Smooth muscle cell of the brain vasculature (primary cell): ENCODE results near the gene TIE1.

ENCODE experiments used
- DNase-seq: peaks from one replicate; pipeline ENCODE4 v3.0.0-alpha.2; 2012; ENCODE audit warnings: low read depth, low spot score

TIE1 gene

DNA sequence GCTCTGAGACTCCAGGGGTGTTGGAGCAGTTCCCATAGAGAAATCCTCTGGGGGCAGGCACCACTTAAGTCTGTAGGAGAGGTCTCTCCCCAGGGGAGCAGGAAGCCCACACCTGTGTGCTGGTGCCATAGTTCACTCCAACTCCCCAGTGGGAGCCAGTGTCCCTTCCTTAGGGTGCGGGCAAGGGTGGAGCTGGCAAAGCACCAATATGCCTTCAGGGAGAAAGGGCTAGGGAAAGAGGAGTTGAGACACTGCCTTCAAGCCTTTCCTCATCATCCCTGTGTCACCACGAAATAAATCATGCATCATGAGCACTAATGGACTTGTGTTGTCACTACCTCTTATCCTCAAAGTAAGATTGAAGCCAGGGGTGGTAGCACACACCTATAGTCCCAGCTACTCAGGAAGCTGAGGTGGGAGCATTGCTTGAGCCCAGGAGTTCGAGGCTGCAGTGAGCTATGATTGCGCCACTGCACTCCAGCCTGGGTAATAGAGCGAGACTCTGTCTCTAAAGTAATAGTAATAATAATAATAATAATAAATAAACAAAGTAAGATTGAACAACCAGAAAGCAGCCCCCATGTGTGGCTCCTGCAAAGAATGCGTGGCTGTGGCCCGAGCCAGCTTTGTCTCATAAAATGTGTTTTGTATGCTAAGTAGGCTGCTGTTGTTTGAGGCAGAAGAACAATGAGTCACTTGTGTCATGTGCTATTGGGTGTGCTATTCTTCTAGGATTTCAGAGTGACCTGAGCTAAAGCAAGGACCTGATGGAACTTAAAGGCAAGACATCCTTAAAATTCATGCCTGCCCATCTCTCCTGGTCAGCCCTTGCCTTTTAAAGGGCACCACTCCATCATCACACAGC lies 6.7 kb upstream of the TIE1 start:
- no peak for DNase-seq

DNA sequence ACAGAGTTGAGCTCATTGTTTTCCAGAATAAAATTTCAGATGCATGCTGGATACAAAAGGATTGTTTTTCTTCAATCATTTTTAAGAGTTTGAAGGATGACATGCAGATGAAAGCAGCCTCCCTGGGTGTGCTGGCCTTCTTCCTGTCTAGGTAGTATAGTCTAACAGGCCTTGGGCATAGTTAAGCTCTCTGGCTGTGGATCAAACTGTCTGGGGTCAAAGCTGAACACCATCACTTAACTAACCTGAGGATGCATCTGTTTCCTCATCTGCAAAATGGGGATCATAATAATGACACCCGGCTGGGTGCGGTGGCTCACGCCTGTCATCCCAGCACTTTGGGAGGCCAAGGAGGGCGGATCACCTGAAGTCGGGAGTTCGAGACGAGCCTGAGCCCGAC lies 6.0 kb upstream of the TIE1 start:
- no peak for DNase-seq

DNA sequence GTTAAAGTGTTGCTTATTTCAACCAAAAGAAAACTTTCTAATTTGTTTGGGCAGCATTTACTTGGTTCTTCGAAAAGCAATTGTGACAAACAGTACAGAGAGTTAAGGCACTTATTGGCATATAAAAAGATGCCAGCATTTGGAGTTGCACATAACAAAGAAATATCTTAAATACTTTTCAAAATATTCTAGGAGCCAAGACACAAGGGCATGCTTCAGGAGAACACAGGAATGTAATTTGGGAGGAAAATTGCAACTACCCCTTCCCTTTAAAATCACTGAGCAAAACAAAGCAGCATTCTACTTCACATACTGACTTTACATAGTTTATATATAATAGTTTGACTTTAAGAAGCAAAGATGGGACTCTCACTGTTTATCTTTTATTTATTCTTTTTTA lies 4.6 kb upstream of the TIE1 start:
- DNase-seq = no peak

DNA sequence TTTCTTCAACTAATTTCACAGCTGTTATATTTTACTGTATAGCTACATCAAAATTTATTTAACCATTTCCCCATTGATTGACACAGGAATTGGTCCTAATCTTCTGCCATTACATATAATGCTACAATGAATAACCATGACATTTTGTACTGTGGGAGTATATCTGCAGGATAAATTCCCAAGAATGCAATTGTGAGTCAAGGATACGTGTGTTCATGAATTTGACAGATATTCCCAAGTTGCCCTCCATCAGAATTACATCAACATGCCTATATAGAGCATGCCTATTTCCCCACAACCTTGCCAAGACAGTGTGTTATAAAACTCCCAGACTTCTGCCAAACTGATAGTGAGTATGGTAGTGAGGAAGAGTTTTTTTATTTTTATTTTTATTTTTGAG lies 2.7 kb upstream of the TIE1 start:
- DNase-seq = no peak

DNA sequence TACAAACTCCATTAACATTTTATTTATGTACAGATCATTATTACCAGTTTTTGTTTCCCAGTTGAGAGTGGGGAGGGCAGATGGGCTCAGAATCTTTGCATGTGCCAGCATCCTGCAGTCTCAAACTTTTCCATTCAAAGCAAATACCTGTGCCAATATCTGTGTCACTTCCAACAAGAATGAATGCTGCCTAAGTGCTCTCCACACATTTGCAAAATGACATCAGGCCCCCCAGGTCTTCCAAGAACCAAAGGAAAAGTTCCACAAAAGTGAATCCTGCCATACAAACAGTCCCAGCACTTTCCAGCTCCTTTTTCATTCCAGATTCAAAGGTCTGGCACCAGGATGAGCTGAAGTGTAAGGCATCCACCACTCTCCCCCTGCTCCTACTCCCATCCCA lies 1.7 kb upstream of the TIE1 start:
- no peak for DNase-seq

DNA sequence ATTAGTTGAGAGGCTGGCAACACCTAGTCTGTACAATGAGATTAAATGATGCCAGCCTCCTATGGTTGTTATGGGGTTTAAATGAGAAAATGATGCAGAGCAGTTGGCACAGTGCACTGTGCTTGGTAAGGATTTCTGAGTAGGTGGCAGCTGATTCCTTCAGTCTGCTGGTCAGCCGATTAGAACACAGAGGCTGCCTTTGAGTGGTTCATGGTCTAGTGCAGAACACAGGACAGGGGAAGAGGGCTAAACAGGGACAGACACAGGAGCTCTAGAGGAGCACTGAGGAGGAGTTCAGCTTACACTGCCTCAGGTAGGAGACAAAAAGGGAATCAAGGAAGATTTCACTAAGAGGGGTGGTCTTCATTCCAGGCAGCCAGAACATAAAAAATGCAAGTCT lies 1.4 kb downstream of the TIE1 start:
- DNase-seq = no peak

DNA sequence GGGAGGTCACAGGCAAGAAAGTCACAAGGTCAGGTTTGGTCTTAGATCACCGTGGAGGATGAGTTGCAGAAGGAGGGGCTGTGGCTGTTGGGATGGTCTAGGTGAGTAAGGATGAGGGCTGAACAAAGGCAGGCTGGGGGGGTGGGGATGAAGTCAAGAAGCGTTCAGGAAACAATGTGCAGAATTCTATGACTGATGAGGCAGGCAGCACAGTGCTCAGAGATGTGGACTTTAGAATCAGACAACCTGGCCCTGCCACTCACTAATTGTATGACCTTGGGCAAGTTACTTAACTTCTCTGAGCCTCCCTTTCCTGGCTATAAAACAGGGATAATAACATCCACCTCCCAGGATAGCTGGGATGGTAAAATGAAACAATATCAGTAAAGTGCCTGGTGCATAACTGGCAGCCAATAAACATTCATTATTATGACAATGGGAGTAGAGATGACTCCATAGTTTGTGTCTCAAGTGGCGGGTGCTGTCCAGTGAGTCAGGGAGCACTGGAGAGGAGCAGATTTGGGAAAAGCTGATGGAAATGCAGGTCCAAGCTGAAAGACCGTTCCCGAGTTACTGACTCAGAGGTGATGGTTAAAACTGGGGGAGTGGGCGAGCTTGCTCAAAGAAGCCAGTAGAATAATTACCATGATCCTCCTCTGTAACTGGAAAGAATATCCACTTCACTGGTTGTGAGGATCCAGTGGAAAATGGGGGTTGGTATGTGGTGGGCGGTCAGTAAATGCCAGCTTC lies 2.1 kb downstream of the TIE1 start:
- DNase-seq = no peak

DNA sequence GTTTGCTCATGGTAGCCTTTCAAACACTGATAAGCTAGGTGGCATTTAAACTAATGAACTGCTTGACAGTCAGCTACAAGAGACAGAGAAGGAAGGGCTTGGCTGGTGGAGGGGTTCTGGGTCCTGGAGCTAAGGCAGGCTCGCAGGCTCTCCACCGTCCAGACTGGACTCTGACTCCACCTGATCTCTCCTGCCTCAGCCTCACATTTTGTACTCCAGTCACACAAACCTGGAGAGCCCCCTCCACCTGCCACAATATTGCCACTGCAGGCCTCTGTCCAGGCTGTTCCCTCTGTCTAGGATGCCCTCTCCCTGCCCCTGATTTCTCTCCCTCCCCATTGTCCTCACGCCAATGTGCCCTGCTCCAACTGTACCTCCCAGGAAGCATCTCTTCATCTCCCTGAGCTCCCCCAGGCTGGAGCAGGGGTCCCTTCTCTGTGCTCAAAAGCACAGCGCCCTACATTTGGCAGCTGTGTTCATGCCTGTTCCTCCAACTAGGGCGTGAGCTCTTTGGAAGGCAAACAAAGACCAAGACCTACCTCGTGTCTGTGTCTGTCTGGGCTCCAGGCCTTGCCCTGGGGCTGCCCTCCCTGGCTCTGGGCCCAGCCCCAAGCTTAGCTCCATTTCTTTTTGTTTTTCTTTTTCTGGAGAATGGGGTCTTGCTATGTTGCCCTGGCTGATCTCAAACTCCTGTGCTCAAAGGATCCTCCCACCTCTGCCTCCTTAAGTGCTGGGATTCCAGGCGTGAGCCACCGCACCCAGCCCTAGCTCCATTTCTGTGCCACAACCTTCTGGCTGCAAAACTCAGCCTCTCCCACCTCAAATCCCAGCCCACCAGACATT lies 2.9 kb downstream of the TIE1 start:
- no peak for DNase-seq

DNA sequence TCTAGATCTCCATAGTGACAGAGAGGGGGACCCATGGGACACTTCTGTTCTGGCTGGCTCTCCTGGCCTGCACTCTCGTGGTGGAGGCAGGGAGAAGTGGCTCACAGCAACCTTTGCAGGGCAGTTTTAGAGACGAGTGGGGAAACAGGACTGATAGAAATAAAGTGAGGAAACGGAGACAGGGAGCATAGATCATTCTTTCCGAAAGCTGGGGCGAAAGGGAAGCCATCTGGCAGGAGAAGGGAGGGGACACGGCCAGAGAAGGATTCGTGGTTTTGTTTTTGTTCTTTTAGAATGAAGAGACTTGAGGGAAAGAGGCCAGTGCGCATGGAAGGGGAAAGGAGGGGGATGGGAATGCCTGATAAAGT lies 3.5 kb downstream of the TIE1 start:
- no peak for DNase-seq

DNA sequence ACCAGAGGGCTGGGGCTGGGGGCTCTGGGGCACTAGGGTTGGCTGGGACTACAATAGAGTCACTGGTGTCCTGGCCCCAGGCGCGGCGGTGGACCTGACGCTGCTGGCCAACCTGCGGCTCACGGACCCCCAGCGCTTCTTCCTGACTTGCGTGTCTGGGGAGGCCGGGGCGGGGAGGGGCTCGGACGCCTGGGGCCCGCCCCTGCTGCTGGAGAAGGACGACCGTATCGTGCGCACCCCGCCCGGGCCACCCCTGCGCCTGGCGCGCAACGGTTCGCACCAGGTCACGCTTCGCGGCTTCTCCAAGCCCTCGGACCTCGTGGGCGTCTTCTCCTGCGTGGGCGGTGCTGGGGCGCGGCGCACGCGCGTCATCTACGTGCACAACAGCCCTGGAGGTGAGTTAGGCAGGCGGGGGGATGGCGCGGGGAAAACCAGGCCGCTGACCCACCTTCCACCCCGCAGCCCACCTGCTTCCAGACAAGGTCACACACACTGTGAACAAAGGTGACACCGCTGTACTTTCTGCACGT lies 4.1 kb downstream of the TIE1 start:
- DNase-seq = no peak

DNA sequence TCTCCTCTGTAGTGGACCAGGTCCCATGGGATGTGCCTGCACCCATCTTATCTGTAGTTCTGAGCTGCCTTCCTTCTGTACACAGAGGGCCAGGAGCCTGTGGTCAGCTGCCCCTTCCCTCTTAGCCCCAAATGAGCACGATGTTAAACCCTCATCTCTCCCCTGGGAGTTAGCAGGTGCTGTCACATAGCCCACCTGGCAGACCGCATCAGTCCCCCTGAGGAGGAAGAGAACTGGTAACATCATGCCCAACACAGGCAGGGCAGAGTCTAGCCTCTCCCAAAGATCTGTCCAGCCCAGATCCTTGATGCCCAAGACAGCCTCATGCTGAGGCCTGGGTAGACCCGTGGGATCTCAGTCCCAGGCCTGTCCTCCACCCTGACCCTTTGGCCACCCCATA lies 4.7 kb downstream of the TIE1 start:
- no peak for DNase-seq

DNA sequence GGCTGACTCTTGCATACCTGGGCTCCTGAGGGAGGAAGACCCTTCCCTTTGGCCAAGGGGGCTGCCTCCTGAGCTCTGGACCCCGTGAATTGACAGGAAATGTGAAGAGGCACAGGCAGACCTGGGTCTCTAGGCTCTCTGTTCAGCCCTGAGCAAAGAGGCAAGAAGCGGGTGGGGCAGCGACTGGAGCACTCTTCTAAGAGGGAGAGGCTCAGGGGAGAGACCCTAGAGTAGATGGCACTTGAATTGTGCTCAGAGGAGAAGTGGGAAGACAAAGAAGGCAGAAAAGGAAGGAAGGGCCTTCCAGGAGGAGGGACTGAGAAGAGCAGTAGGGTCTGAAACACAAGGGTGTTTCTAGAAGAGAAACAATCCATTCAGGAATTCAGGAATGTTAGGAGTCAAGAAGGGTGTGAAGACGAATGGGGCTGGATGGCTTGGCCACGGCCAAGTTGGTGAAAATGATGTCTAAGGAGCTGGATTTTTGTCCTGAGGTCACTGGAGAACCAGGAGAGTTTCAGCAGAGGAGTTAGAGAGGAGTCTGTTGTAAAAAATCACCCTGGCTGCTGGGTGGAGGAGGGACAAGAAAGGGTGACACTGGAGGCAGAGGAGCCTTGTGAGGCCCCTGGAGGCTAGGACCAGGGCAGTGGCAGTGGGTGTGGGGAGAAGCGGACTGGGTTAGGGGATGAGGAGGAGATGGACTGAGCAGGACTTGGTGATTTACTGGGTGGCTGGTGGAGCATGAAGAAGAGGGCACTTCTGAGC lies 5.3 kb downstream of the TIE1 start:
- no peak for DNase-seq

DNA sequence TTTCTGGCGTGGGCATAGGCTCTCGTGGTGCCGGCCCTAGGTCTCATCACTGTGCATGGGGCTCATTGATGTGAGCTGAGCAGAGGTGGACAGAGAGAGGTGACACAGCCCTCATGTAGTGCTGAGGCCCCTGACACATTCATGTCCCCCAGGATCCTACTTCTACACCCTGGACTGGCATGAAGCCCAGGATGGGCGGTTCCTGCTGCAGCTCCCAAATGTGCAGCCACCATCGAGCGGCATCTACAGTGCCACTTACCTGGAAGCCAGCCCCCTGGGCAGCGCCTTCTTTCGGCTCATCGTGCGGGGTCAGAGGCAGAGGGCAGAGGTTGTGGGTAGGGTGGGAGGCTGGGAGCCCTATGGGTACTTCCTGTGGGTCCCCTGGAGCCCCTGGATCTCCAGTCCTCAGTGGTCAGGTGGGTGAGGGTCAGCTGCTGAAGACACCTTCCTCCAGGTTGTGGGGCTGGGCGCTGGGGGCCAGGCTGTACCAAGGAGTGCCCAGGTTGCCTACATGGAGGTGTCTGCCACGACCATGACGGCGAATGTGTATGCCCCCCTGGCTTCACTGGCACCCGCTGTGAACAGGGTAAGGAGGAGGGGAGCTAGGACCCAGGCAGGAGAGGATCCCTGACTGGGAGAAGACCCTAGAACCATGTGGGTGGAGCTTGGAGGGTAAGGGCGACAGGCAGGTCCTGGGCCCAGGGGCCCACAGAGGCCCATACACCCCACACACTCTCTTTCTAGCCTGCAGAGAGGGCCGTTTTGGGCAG lies 6.1 kb downstream of the TIE1 start:
- DNase-seq = no peak

DNA sequence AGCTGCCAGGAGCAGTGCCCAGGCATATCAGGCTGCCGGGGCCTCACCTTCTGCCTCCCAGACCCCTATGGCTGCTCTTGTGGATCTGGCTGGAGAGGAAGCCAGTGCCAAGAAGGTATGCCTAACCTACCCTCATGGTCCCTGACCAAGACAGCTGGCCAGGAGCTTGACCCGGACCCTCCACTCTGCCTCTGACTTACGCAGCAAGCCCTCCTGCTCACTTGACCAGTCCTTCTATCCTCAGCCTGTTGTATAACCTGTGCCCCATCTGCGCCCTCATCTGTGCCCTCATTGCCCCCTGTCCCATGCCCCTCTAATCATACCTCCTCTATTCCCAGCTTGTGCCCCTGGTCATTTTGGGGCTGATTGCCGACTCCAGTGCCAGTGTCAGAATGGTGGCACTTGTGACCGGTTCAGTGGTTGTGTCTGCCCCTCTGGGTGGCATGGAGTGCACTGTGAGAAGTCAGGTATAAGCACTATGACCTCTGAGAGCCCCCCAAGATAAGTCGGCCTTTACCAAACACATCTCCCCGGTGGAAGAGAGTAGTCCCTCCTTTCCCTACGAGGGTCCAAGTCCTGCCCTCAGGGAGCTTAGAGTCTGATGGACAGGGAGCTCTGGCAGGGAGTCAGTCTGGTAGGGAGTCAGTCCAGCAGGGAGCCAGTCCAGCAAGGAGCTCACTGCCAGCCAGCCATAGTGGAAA lies 6.8 kb downstream of the TIE1 start:
- DNase-seq = no peak

DNA sequence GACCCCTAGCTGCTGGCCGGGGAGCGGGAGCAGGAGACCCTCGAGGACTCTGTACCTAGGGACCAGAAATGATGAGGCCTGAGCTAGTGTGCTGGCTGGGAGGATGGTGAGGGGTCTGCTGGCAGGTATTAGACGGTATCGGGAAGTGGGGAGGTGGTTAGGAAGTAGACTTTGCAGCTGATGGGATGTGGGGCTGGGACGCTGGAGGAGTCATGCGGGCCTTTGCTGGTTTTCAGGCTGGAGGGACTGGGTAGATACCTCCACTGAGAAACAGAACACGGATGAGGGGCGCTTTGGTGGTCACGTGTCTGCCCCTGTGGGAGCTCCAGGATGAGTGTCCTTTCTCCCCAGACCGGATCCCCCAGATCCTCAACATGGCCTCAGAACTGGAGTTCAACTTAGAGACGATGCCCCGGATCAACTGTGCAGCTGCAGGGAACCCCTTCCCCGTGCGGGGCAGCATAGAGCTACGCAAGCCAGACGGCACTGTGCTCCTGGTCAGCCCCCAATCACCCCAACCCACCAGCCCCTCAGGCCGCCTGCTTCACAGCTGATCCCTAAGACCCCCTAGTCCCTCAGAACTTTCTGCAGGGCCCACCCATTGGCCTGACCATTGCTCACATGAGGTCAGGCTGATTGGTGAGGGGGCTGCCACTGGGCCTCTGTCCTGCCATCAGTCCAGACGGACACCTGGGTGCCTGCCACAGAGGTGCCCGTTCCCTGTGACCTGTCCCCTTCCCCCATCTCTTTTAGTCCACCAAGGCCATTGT lies 8.0 kb downstream of the TIE1 start:
- no peak for DNase-seq

DNA sequence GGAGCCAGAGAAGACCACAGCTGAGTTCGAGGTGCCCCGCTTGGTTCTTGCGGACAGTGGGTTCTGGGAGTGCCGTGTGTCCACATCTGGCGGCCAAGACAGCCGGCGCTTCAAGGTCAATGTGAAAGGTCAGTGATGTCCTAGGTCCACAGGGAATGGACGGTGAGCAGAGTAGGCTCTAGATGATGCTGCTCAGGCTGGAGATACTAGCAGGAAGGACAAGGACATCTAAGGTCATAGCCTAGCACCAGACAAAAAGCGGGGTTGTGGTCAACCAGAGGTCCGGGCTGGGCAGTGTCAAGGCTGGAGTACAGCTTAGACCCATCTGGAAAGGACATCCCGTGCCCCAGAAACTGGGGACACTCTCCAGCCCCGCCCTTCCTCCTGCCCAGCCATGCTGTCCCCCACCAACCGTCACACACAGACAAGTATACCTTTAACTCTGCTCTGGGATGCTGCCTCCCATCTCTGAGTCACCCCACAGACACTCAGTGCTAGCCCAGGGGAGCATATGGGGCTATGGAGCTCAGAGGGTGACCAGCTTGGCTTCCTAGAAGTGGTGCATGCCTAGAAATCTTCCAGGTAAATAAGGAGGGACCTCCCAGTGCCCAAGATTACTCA lies 8.7 kb downstream of the TIE1 start:
- DNase-seq = no peak

DNA sequence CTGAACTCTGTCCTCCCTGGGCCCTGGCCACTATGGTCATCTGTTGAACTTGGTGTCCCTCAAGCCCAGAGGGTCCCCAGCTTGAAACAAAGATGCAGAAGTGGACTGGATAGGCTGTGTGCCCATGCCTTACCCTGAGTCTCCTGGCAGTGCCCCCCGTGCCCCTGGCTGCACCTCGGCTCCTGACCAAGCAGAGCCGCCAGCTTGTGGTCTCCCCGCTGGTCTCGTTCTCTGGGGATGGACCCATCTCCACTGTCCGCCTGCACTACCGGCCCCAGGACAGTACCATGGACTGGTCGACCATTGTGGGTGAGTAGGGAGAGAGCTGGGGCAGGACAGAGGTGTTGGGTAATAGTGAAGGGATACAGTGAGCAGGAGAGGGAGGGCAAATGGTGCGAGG lies 10.7 kb downstream of the TIE1 start:
- DNase-seq = no peak

DNA sequence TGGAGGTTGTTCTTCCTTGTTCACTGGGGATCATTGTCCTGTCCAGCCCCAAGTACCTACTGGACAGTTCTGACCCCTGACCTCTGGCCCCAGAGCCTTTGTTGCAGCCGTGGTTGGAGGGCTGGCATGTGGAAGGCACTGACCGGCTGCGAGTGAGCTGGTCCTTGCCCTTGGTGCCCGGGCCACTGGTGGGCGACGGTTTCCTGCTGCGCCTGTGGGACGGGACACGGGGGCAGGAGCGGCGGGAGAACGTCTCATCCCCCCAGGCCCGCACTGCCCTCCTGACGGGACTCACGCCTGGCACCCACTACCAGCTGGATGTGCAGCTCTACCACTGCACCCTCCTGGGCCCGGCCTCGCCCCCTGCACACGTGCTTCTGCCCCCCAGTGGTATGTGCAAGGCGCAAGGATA lies 11.4 kb downstream of the TIE1 start:
- DNase-seq = no peak
